Retinal pigment epithelial cell (primary cell): Measurements from ENCODE around the gene TOP3A.

ENCODE experiments used
- DNase-seq: peaks from one replicate; pipeline ENCODE4 v3.0.0-alpha.2; 2010; ENCODE audit warnings: low read depth
- H3K4me3 ChIP-seq: 2 replicates; pipeline ENCODE4 v1.5.1; 2011; ENCODE audit warnings: mild to moderate bottlenecking, low read length, control low read depth, moderate library complexity
- CTCF ChIP-seq: conservative IDR thresholded peaks from 2 replicates; pipeline ENCODE4 v1.5.1; 2011; ENCODE audit warnings: low read depth, low read length, control low read depth, inconsistent platforms

TOP3A gene

GRCh38 chr17:18291718-18292540, 22.9 kb downstream of the TOP3A start:
- H3K4me3 ChIP-seq: no peak overlapping the region
- TF ChIP-seq CTCF: no peak
- DNase-seq: no peak

GRCh38 chr17:18285296-18285695, 29.5 kb downstream of the TOP3A start:
- no peak for DNase-seq
- H3K4me3 ChIP-seq: no peak overlapping the region
- no peak for TF ChIP-seq CTCF

GRCh38 chr17:18281788-18282187, 33.0 kb downstream of the TOP3A start:
- no peak for DNase-seq
- no peak overlapping the region for H3K4me3 ChIP-seq
- no peak for TF ChIP-seq CTCF

- DNase-seq: no peak
These were observed 33.9 kb downstream of the TOP3A start for GRCh38 chr17:18280766-18281371.

GRCh38 chr17:18280249-18280648, 34.5 kb downstream of the TOP3A start:
- no peak overlapping the region for H3K4me3 ChIP-seq
- DNase-seq: no peak
- TF ChIP-seq CTCF: no peak

More at GRCh38 chr17:18280766-18281371, 33.9 kb downstream of the TOP3A start:
- no peak overlapping the region for H3K4me3 ChIP-seq
- no peak for TF ChIP-seq CTCF

GRCh38 chr17:18278867-18279266, 35.9 kb downstream of the TOP3A start:
- no peak for DNase-seq

More at GRCh38 chr17:18278867-18279266, 35.9 kb downstream of the TOP3A start:
- no peak overlapping the region for H3K4me3 ChIP-seq
- no peak for TF ChIP-seq CTCF
